Measurements from ENCODE around the gene IGSF3. TPM values are rescaled to one million over a fixed set of nuclear protein-coding genes. Genes with fewer than 3 reads are reported as not detected.
A peak's percentile ranks its signal among the peaks of the same experiment; 100 is the strongest.
"Not testable (repeated sequence)": the region's sequence is repeated elsewhere in the genome, so short reads cannot be mapped to it uniquely, and the experiment has no call there.

Gene IGSF3
- total RNA-seq, 2 experiments from 2014 or later = 3.8 to 4.1 TPM

GRCh38 chr1:116607463-116607862 is 60.1 kb downstream of the IGSF3 start:
- POLR2A ChIA-PET = interaction anchor here (0.6 kb wide), 1 partner anchor 219 kb away, joined by 3 read pairs; no protein-coding TSS in a partner anchor

DNA sequence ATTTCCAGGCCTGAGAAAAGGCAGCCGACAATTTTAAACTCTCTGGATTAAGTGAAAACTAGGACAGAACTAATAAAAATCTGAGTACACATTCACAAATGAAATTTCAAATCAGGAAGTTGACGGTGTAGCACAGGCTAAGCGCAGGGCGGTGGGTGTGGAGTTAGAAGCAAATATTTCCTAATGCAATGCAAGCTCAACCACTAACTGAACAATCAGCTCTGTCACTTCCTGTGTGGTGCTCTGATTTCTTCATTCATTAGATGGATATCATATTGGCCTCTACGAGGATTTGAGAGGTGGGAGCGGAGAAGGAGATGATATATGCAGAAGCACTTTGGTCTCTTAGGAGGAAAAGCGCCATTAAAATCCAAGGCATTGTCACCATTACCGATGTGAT is 61.5 kb downstream of the IGSF3 start:
- H3K9me3 Mint-ChIP-seq (ENCODE audit: low read depth); H3K36me3 Mint-ChIP-seq (ENCODE audit: low read depth); intact Hi-C loops (cut with DNase I, micrococcal nuclease); CTCF ChIA-PET; POLR2A ChIA-PET; H3K27me3 Mint-ChIP-seq: not testable (repeated sequence)
- Mint-ChIP-seq H3K27ac (peak overlapping the region; percentile 67), H3K4me1 (peaks cover 39% of the 10 kb centered on the region), H3K4me3 (peak overlapping the region; percentile 66)
- ATAC-seq = peak; percentile 54
- peak; percentile 31 for DNase-seq

More at GRCh38 chr1:116607463-116607862, 60.1 kb downstream of the IGSF3 start:
- CTCF ChIA-PET; intact Hi-C loops (cut with DNase I, micrococcal nuclease); H3K27me3 Mint-ChIP-seq; H3K9me3 Mint-ChIP-seq (ENCODE audit: low read depth); H3K36me3 Mint-ChIP-seq (ENCODE audit: low read depth); ATAC-seq; DNase-seq: not testable (repeated sequence)
- peaks cover 39% of the 10 kb centered on the region for H3K4me1 Mint-ChIP-seq
- H3K4me3 Mint-ChIP-seq = peak overlapping the region; percentile 66
- peak overlapping the region; percentile 86 for H3K27ac Mint-ChIP-seq

GRCh38 chr1:116605315-116605714 is 62.2 kb downstream of the IGSF3 start:
- ATAC-seq (no peak), DNase-seq (no peak)
- H3K36me3 Mint-ChIP-seq (ENCODE audit: low read depth) = peaks cover 4% of the 10 kb centered on the region
- H3K9me3 Mint-ChIP-seq (ENCODE audit: low read depth) = no peaks in the 10 kb centered on the region
- H3K4me3 Mint-ChIP-seq = no peak overlapping the region
- no peaks in the 10 kb centered on the region for H3K27me3 Mint-ChIP-seq
- intact Hi-C loops (cut with DNase I, micrococcal nuclease) = no loop called here
- peaks cover 36% of the 10 kb centered on the region for H3K4me1 Mint-ChIP-seq
- H3K27ac Mint-ChIP-seq = no peak overlapping the region
- ChIA-PET POLR2A (no interaction called here), CTCF (no interaction called here)

- not testable (repeated sequence) for H3K27me3 Mint-ChIP-seq
Measured at GRCh38 chr1:116604408-116604807, 63.1 kb downstream of the IGSF3 start.

GRCh38 chr1:116603646-116604045 is 63.9 kb downstream of the IGSF3 start:
- peaks cover 24% of the 10 kb centered on the region for H3K4me1 Mint-ChIP-seq
- H3K27me3 Mint-ChIP-seq; H3K4me3 Mint-ChIP-seq; POLR2A ChIA-PET; ATAC-seq; H3K36me3 Mint-ChIP-seq (ENCODE audit: low read depth); DNase-seq; CTCF ChIA-PET; H3K9me3 Mint-ChIP-seq (ENCODE audit: low read depth); intact Hi-C loops (cut with DNase I, micrococcal nuclease); H3K27ac Mint-ChIP-seq: not testable (repeated sequence)

More at GRCh38 chr1:116604408-116604807, 63.1 kb downstream of the IGSF3 start:
- H3K9me3 Mint-ChIP-seq (ENCODE audit: low read depth); CTCF ChIA-PET; ATAC-seq; DNase-seq; POLR2A ChIA-PET; H3K27ac Mint-ChIP-seq; H3K4me3 Mint-ChIP-seq; H3K36me3 Mint-ChIP-seq (ENCODE audit: low read depth); intact Hi-C loops (cut with DNase I, micrococcal nuclease): not testable (repeated sequence)
- H3K4me1 Mint-ChIP-seq = peaks cover 27% of the 10 kb centered on the region

DNA sequence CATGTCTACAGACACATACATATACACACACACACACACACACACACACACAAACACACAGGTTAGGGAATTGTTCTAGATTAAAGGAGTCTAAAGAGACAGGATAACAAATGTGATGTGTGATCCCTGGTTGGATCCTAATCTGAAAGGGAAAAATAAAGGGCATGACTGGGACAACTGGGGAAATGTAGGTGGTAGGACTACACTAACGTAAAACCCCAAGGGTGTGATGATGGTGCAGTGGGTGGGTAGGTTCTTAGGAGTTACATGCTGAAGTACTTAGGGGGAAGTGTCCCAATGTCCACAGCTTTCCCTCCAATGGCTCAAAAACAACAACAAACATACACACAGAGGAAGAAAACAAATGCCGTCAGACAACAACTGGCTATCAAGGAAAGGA is 68.2 kb downstream of the IGSF3 start:
- H3K27ac Mint-ChIP-seq; intact Hi-C loops (cut with DNase I, micrococcal nuclease); CTCF ChIA-PET; POLR2A ChIA-PET; H3K4me3 Mint-ChIP-seq; ATAC-seq; H3K36me3 Mint-ChIP-seq (ENCODE audit: low read depth); H3K27me3 Mint-ChIP-seq; DNase-seq; H3K9me3 Mint-ChIP-seq (ENCODE audit: low read depth): not testable (repeated sequence)
- H3K4me1 Mint-ChIP-seq = peaks cover 24% of the 10 kb centered on the region

GRCh38 chr1:116598420-116599036 is 69.0 kb downstream of the IGSF3 start:
- H3K4me3 Mint-ChIP-seq; POLR2A ChIA-PET; DNase-seq; H3K27me3 Mint-ChIP-seq; H3K27ac Mint-ChIP-seq; intact Hi-C loops (cut with DNase I, micrococcal nuclease); H3K36me3 Mint-ChIP-seq (ENCODE audit: low read depth); H3K9me3 Mint-ChIP-seq (ENCODE audit: low read depth): not testable (repeated sequence)
- CTCF ChIA-PET = interaction anchor here (1.9 kb wide), 1 partner anchor 24 kb away, joined by 5 read pairs; no protein-coding TSS in a partner anchor
- peaks cover 24% of the 10 kb centered on the region for H3K4me1 Mint-ChIP-seq
- peak; percentile 59 for ATAC-seq

GRCh38 chr1:116597388-116597787 is 70.1 kb downstream of the IGSF3 start:
- intact Hi-C loops (cut with DNase I, micrococcal nuclease) = loop anchor here (2.0 kb wide), 1 partner anchor 23 kb away; no protein-coding TSS in a partner anchor
- H3K27ac Mint-ChIP-seq; H3K9me3 Mint-ChIP-seq (ENCODE audit: low read depth); POLR2A ChIA-PET; H3K27me3 Mint-ChIP-seq; DNase-seq; H3K36me3 Mint-ChIP-seq (ENCODE audit: low read depth); H3K4me3 Mint-ChIP-seq: not testable (repeated sequence)
- peaks cover 24% of the 10 kb centered on the region for H3K4me1 Mint-ChIP-seq
- peak; percentile 61 for ATAC-seq
- CTCF ChIA-PET = interaction anchor here (0.6 to 2.6 kb wide), 4 partner anchors 19 to 101 kb away, joined by 3 to 7 read pairs (median 4); no protein-coding TSS in a partner anchor

DNA sequence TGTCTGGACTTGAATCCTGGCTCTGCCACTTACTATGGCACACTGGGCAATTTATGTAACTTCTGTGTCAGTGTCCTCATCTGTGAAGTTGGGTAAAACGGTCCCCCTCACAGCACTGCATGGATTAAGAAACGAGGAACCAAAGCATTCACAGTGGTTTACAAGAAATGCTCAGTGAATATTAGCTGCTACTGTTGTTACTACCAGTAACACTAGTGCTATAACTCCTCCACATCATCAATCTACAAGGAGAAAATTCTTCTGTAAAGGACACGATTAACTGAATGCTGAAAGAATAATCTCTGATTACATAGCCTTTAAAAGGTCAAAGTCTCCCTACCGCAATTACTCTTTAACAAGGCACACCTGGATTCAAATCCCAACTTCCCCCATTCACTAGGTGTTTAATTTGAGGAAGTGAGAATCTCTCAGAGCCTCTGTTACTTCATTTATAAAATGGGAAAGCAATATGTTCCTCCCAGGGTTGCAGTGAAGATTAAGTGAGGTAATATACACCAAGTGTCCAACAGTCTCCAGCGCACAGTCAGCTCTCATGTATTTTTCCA is 70.7 kb downstream of the IGSF3 start:
- POLR2A ChIA-PET = not testable (repeated sequence)

GRCh38 chr1:116595946-116596741 is 71.4 kb downstream of the IGSF3 start:
- H3K27ac Mint-ChIP-seq = peak overlapping the region; percentile 51
- DNase-seq = peak; percentile 59

More for the DNA sequence above, 70.7 kb downstream of the IGSF3 start:
- not testable (repeated sequence) for H3K27me3 Mint-ChIP-seq; ATAC-seq; H3K9me3 Mint-ChIP-seq (ENCODE audit: low read depth); H3K36me3 Mint-ChIP-seq (ENCODE audit: low read depth); DNase-seq; H3K27ac Mint-ChIP-seq; H3K4me3 Mint-ChIP-seq
- peaks cover 24% of the 10 kb centered on the region for H3K4me1 Mint-ChIP-seq
- CTCF ChIA-PET = interaction anchor here (0.6 to 2.6 kb wide), 10 partner anchors 19 to 764 kb away, joined by 3 to 29 read pairs (median 4); no protein-coding TSS in a partner anchor
- intact Hi-C loops (cut with DNase I, micrococcal nuclease) = loop anchor here (2.0 kb wide), 1 partner anchor 22 kb away; no protein-coding TSS in a partner anchor

DNA sequence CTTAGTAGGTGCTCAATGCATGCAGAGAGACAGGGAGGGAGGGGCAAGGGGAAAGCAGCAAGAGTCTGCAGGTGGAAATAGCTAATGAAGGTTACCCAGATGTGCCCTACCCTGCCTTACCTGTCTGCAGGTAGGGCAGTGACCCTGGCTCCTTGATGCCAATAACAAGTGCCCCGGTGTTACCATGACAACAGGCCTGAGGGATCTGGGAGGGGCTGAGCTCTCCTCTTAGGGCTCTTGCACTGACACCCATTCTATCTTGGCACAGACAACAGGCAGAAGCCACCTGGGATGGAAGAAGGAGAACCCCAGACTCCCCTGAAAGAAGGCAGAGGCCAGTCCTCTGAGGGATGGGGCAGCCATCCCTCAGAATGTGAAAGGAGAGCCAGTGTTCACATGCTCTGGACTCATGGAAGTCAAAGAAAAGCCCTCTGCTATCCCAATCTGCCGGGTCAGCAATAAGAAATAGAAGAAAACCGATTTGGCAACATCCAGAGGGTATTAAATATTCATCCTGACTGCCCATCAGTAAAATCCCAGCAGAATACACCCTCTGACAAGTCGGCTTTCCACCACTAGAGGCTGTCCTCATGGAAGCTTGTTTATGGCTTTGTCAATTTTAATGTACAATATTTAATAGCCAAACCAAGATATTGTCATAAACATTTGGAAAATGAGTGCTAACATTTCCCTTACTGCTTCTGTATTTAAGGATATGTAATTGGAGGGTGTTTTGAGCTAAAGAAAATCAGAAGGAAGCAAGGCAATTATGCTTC is 72.3 kb downstream of the IGSF3 start:
- ATAC-seq; POLR2A ChIA-PET; DNase-seq; H3K4me3 Mint-ChIP-seq; H3K27ac Mint-ChIP-seq; H3K36me3 Mint-ChIP-seq (ENCODE audit: low read depth); intact Hi-C loops (cut with DNase I, micrococcal nuclease); H3K9me3 Mint-ChIP-seq (ENCODE audit: low read depth); H3K27me3 Mint-ChIP-seq: not testable (repeated sequence)
- CTCF ChIA-PET = interaction anchor here (0.6 to 2.6 kb wide), 16 partner anchors 9 to 534 kb away, joined by 3 to 29 read pairs (median 4); no protein-coding TSS in a partner anchor
- peaks cover 24% of the 10 kb centered on the region for H3K4me1 Mint-ChIP-seq

More at GRCh38 chr1:116595946-116596741, 71.4 kb downstream of the IGSF3 start:
- Mint-ChIP-seq H3K4me3 (peak overlapping the region; percentile 49), H3K4me1 (peaks cover 24% of the 10 kb centered on the region)
- ChIA-PET POLR2A (interaction anchor here (0.6 kb wide), 1 partner anchor 453 kb away, joined by 3 read pairs; no protein-coding TSS in a partner anchor), CTCF (interaction anchor here (0.7 to 2.6 kb wide), 17 partner anchors 10 to 765 kb away, joined by 3 to 29 read pairs (median 4); no protein-coding TSS in a partner anchor)
- H3K9me3 Mint-ChIP-seq (ENCODE audit: low read depth); H3K36me3 Mint-ChIP-seq (ENCODE audit: low read depth); H3K27me3 Mint-ChIP-seq: not testable (repeated sequence)
- intact Hi-C loops (cut with DNase I, micrococcal nuclease) = loop anchor here (2.0 kb wide), 1 partner anchor 21 kb away; no protein-coding TSS in a partner anchor
- ATAC-seq = peak; percentile 75
